A549 (cell line): ENCODE results near the gene CRK. TPM values are rescaled to one million over a fixed set of nuclear protein-coding genes. Genes with fewer than 3 reads are reported as not detected.

Experiments
- ATAC-seq, 2 experiments: fragments of 200-7000 bp in 1 of 2; fragments of >200 bp in 1 of 2; cut with Nextera tagmentation in 1 of 2; cut with Tn5 transposase in 1 of 2; 3 replicates each; pipeline versions ENCODE4 v1.8.0 to v1.9.1; 2018 to 2020; ENCODE audit warnings: mild to moderate bottlenecking in 1 of 2, moderate library complexity in 1 of 2
- CTCF ChIA-PET: fragments of 300-600 bp; sonication (Branson Sonifier 250); formaldehyde crosslinking; extraction: SDS; loops from one replicate; lab custom pipeline; 2021; ENCODE audit warnings: antibody characterized with exemption, inconsistent platforms; lab: Yijun Ruan, JAX
- POLR2A ChIA-PET: fragments of 350-600 bp; formaldehyde crosslinking; extraction: SDS; loops from one replicate; lab custom pipeline; 2021; ENCODE audit warnings: antibody characterized with exemption, inconsistent platforms; lab: Yijun Ruan, JAX
- DNase-seq, 2 experiments: peaks; one replicate each; pipeline versions ENCODE4 v3.0.0 to v3.0.0-alpha.2; 2011 to 2016; ENCODE audit warnings: low read depth in 1 of 2, low spot score in 1 of 2
- FAIRE-seq: peaks from 2 replicates; lab custom pipeline; 2011; peaks lifted over from hg19 to GRCh38; lab: Jason Lieb, UNC
- H3K27ac ChIP-seq, 2 experiments: fragments of >200 bp; sonication (Bioruptor Twin); formaldehyde crosslinking; 3 replicates each; pipeline ENCODE4 v1.5.1; 2016 to 2017
- H3K4me1 ChIP-seq: fragments of >200 bp; sonication (Bioruptor Twin); formaldehyde crosslinking; 3 replicates; pipeline ENCODE4 v1.6.1; 2016
- H3K4me2 ChIP-seq: fragments of >200 bp; sonication (Bioruptor Twin); formaldehyde crosslinking; 3 replicates; pipeline ENCODE4 v1.6.1; 2016
- H3K4me3 ChIP-seq: fragments of >200 bp; sonication (Bioruptor Twin); formaldehyde crosslinking; 3 replicates; pipeline ENCODE4 v1.5.1; 2016
- H3K9me3 ChIP-seq: fragments of >200 bp; sonication (Bioruptor Twin); formaldehyde crosslinking; 3 replicates; pipeline ENCODE4 v1.6.1; 2016
- CEBPB ChIP-seq, 2 experiments: fragments of >200 bp in 1 of 2; sonication (Bioruptor Twin) in 1 of 2; formaldehyde crosslinking in 1 of 2; IDR thresholded peaks; 2 replicates each; pipeline ENCODE4 v1.6.1; 2012 to 2016
- CHD2 ChIP-seq: fragments of 150-350 bp; IDR thresholded peaks from 2 replicates; pipeline ENCODE4 v1.6.1; 2014; ENCODE audit warnings: low read length; ENCODE audit not compliant: partially characterized antibody
- CTCF ChIP-seq: fragments of >200 bp; sonication (Bioruptor Twin); formaldehyde crosslinking; IDR thresholded peaks from 3 replicates; pipeline ENCODE4 v1.5.1; 2016
- EHF ChIP-seq: fragments of 250-450 bp; sonication (Bioruptor Pico); IDR thresholded peaks from 2 replicates; pipeline ENCODE4 v1.5.0; 2020; ENCODE audit warnings: mild to moderate bottlenecking
- EHMT2 ChIP-seq: fragments of 200-600 bp; sonication (generic); IDR thresholded peaks from 2 replicates; pipeline ENCODE4 v1.6.1; 2016; ENCODE audit warnings: antibody characterized with exemption, low read depth, mild to moderate bottlenecking, moderate library complexity
- HES2 ChIP-seq: fragments of >200 bp; sonication (Bioruptor Twin); formaldehyde crosslinking; IDR thresholded peaks from 2 replicates; pipeline ENCODE4 v1.6.1; 2016
- HOXB13 ChIP-seq: fragments of 250-450 bp; sonication (Bioruptor Pico); IDR thresholded peaks from 2 replicates; pipeline ENCODE4 v1.5.0; 2020; ENCODE audit warnings: low read depth, mild to moderate bottlenecking, moderate library complexity
- HOXB5 ChIP-seq: fragments of 250-450 bp; sonication (Bioruptor Pico); IDR thresholded peaks from 2 replicates; pipeline ENCODE4 v1.5.0; 2020; ENCODE audit warnings: mild to moderate bottlenecking, moderate library complexity
- JUN ChIP-seq, 2 experiments: fragments of >200 bp; sonication (Bioruptor Twin); formaldehyde crosslinking; IDR thresholded peaks; 2 replicates in 1 of 2; 3 replicates in 1 of 2; pipeline ENCODE4 v1.6.1; 2016 to 2017
- KDM1A ChIP-seq: fragments of 200-600 bp; sonication (generic); IDR thresholded peaks from 2 replicates; pipeline ENCODE4 v1.6.1; 2016; ENCODE audit warnings: low read depth, mild to moderate bottlenecking
- MAX ChIP-seq: IDR thresholded peaks from 2 replicates; pipeline ENCODE4 v1.6.1; 2012
- MYC ChIP-seq: IDR thresholded peaks from 2 replicates; pipeline ENCODE4 v1.6.1; 2012; ENCODE audit warnings: mild to moderate bottlenecking, inconsistent platforms, low read length, improper control_type of control experiment, borderline replicate concordance
- NFE2L2 ChIP-seq: fragments of 150-350 bp; conservative IDR thresholded peaks from 2 replicates; pipeline ENCODE4 v1.6.1; 2014; ENCODE audit warnings: low read length
- PHF8 ChIP-seq: fragments of 200-600 bp; sonication (generic); IDR thresholded peaks from 2 replicates; pipeline ENCODE4 v1.6.1; 2016; ENCODE audit warnings: low read depth, mild to moderate bottlenecking, antibody characterized with exemption, moderate library complexity, borderline replicate concordance
- POLR2AphosphoS2 ChIP-seq: conservative IDR thresholded peaks from 2 replicates; pipeline ENCODE4 v1.6.1; 2012; ENCODE audit warnings: low read length, improper control_type of control experiment, inconsistent platforms
- RAD21 ChIP-seq, 2 experiments: fragments of >200 bp in 1 of 2; sonication (Bioruptor Twin) in 1 of 2; formaldehyde crosslinking in 1 of 2; IDR thresholded peaks in 1 of 2; conservative IDR thresholded peaks in 1 of 2; 2 replicates in 1 of 2; 3 replicates in 1 of 2; pipeline ENCODE4 v1.6.1; 2012 to 2018; ENCODE audit warnings: inconsistent platforms in 1 of 2
- SMC3 ChIP-seq: fragments of >200 bp; sonication (Bioruptor Twin); formaldehyde crosslinking; IDR thresholded peaks from 3 replicates; pipeline ENCODE4 v1.6.1; 2018; ENCODE audit warnings: inconsistent platforms
- TFCP2L1 ChIP-seq: fragments of 250-450 bp; sonication (Bioruptor Pico); IDR thresholded peaks from 2 replicates; pipeline ENCODE4 v1.5.0; 2021; ENCODE audit warnings: mild to moderate bottlenecking
- TP53 ChIP-seq: fragments of 250-450 bp; sonication (Bioruptor Pico); IDR thresholded peaks from 2 replicates; pipeline ENCODE4 v1.5.0; 2021; ENCODE audit warnings: mild to moderate bottlenecking, moderate library complexity
- ZC3H11A ChIP-seq: fragments of 450-650 bp; IDR thresholded peaks from 2 replicates; pipeline ENCODE4 v1.6.1; 2014; ENCODE audit warnings: antibody characterized with exemption, mild to moderate bottlenecking
- WGBS: methylation state at CpG from one replicate; pipeline ENCODE4 v1.1.6; 2017; ENCODE audit errors: missing lambda C conversion rate; 5-methylcytosine and 5-hydroxymethylcytosine counted together
- polyA plus RNA-seq, 4 experiments: library from polyadenylated mRNA; depleted of rRNA in 3 of 4; stranded (reverse); fragments of >200 nt; fragmentation: RNase III in 1 of 4; extraction: RNeasy Plus Mini Kit Qiagen cat#74134 plus additional on column Dnase treatment in 1 of 4; gene quantifications; 2 replicates in 3 of 4; 3 replicates in 1 of 4; pipeline ENCODE4 v1.2.3, GENCODE V29; 2011 to 2017
- TF ChIP-seq, protein P1 (sequence below): fragments of 150-350 bp; IDR thresholded peaks from 2 replicates; pipeline ENCODE4 v1.6.1; 2014; ENCODE audit warnings: low read depth, mild to moderate bottlenecking, low read length
- TF ChIP-seq, protein P2 (sequence below): fragments of 200-600 bp; sonication (generic); IDR thresholded peaks from 2 replicates; pipeline ENCODE4 v1.6.1; 2016; ENCODE audit warnings: antibody characterized with exemption, mild to moderate bottlenecking, moderate library complexity
- TF ChIP-seq, protein P3 (sequence below): IDR thresholded peaks from 2 replicates; pipeline ENCODE4 v1.6.1; 2012
- TF ChIP-seq, protein P4 (sequence below): fragments of 450-650 bp; IDR thresholded peaks from 2 replicates; pipeline ENCODE4 v1.6.1; 2014; ENCODE audit warnings: antibody characterized with exemption

CRK gene
- polyA plus RNA-seq, 2 of the 4 experiments (the other 2 are of a cell fraction): 76.5 to 124 TPM

GRCh38 chr17:1470071-1470754, 14.2 kb upstream of the CRK start (continued):
- TF ChIP-seq EHF (CRISPR knock-in tag) (no peak), SMC3 (no peak), HOXB5 (CRISPR knock-in tag) (no peak)
- TF ChIP-seq, all 56 proteins: peak for 0

DNA sequence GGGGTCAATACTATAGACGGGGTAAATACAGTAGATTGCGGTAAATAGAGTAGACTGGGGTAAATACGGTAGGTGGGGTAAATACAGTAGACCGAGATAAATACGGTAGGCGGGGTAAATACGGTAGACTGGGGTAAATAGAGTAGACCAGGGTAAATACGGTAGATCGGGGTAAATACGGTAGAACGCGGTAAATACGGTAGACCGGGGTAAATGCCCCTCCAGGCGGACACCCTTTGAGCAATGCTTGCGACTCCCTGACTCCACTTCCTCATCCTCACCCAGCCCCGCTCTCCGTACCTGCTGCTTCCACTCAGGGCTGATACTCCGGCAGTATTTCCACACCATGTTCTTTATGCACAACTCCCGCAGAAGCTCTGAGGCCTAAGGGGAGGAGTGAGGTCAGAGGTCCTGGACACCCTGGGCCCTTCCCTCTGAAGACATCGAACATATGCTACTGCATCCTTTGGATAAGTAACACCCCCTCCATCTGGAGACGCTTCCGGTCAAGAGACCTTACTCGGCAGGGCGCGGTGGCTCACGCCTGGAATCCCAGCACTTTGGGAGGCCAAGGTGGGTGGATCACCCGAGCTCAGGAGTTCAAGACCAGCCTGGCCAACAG, 13.3 kb upstream of the CRK start:
- ATAC-seq: peak; percentile 72 to 88
- DNase-seq: peak; percentile 93 to 97
- 46% methylated on average over 28 of the region's 28 CpGs for WGBS
- ChIA-PET CTCF (interaction anchor here (1.0 kb wide), 2 partner anchors 46 to 104 kb away, joined by 3 read pairs; partner anchors contain the start of gene INPP5K), POLR2A (no interaction called here)
- peak; percentile 95 for FAIRE-seq
- Histone ChIP-seq H3K4me2 (no peak overlapping the region), H3K4me1 (no peaks in the 10 kb centered on the region), H3K4me3 (no peak overlapping the region), H3K9me3 (no peaks in the 10 kb centered on the region), H3K27ac (no peak overlapping the region)
- TF ChIP-seq KDM1A (peak; percentile 98), JUN (IDR thresholded peaks at IDR 0.05) (peak in 1 of 2 experiments; percentile 70; a peak in 3 of 5 replicates), CHD2 (peak; percentile 77), RAD21 (conservative IDR thresholded peaks at IDR 0.05 in 1 of 2, IDR thresholded peaks at IDR 0.05 in 1 of 2) (peak in 1 of 2 experiments; percentile 32; a peak in 1 of 5 replicates), EHMT2 (peak; percentile 61; the same call in 1 of the 2 replicates), TFCP2L1 (CRISPR knock-in tag) (no peak), SMC3 (peak; percentile 41; the same call in 2 of the 3 replicates), CTCF (no peak), PHF8 (no peak), NFE2L2 (0 out of 2 replicates have a peak, but pooled peaks have one; percentile 24), CEBPB (IDR thresholded peaks at IDR 0.05) (peak in 1 of 2 experiments; percentile 47; a peak in 1 of 4 replicates), POLR2AphosphoS2 (no peak), TP53 (CRISPR knock-in tag) (no peak), MYC (no peak), ZC3H11A (no peak), HES2 (no peak), MAX (peak; percentile 83), HOXB13 (CRISPR knock-in tag) (no peak)
- TF ChIP-seq, protein P1, sequence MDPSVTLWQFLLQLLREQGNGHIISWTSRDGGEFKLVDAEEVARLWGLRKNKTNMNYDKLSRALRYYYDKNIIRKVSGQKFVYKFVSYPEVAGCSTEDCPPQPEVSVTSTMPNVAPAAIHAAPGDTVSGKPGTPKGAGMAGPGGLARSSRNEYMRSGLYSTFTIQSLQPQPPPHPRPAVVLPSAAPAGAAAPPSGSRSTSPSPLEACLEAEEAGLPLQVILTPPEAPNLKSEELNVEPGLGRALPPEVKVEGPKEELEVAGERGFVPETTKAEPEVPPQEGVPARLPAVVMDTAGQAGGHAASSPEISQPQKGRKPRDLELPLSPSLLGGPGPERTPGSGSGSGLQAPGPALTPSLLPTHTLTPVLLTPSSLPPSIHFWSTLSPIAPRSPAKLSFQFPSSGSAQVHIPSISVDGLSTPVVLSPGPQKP: no peak
- TF ChIP-seq, protein P2, sequence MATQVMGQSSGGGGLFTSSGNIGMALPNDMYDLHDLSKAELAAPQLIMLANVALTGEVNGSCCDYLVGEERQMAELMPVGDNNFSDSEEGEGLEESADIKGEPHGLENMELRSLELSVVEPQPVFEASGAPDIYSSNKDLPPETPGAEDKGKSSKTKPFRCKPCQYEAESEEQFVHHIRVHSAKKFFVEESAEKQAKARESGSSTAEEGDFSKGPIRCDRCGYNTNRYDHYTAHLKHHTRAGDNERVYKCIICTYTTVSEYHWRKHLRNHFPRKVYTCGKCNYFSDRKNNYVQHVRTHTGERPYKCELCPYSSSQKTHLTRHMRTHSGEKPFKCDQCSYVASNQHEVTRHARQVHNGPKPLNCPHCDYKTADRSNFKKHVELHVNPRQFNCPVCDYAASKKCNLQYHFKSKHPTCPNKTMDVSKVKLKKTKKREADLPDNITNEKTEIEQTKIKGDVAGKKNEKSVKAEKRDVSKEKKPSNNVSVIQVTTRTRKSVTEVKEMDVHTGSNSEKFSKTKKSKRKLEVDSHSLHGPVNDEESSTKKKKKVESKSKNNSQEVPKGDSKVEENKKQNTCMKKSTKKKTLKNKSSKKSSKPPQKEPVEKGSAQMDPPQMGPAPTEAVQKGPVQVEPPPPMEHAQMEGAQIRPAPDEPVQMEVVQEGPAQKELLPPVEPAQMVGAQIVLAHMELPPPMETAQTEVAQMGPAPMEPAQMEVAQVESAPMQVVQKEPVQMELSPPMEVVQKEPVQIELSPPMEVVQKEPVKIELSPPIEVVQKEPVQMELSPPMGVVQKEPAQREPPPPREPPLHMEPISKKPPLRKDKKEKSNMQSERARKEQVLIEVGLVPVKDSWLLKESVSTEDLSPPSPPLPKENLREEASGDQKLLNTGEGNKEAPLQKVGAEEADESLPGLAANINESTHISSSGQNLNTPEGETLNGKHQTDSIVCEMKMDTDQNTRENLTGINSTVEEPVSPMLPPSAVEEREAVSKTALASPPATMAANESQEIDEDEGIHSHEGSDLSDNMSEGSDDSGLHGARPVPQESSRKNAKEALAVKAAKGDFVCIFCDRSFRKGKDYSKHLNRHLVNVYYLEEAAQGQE: peak; percentile 73
- TF ChIP-seq, protein P3, sequence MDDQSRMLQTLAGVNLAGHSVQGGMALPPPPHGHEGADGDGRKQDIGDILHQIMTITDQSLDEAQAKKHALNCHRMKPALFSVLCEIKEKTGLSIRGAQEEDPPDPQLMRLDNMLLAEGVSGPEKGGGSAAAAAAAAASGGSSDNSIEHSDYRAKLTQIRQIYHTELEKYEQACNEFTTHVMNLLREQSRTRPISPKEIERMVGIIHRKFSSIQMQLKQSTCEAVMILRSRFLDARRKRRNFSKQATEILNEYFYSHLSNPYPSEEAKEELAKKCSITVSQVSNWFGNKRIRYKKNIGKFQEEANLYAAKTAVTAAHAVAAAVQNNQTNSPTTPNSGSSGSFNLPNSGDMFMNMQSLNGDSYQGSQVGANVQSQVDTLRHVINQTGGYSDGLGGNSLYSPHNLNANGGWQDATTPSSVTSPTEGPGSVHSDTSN: peak; percentile 64; the same call in 1 of the 2 replicates
- TF ChIP-seq, protein P4, sequence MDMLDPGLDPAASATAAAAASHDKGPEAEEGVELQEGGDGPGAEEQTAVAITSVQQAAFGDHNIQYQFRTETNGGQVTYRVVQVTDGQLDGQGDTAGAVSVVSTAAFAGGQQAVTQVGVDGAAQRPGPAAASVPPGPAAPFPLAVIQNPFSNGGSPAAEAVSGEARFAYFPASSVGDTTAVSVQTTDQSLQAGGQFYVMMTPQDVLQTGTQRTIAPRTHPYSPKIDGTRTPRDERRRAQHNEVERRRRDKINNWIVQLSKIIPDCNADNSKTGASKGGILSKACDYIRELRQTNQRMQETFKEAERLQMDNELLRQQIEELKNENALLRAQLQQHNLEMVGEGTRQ: no peak
